DND-41 (cell line): ENCODE results near the gene NELFA.

Experiments used
- EZH2 ChIP-seq: IDR thresholded peaks from 3 replicates; pipeline ENCODE4 v1.6.1; 2012; ENCODE audit warnings: borderline replicate concordance, low read depth, mild to moderate bottlenecking, moderate library complexity, low read length, inconsistent platforms; ENCODE audit not compliant: severe bottlenecking
- TF ChIP-seq, protein P1 (sequence below): IDR thresholded peaks from 2 replicates; pipeline ENCODE4 v1.5.1; 2012; ENCODE audit warnings: borderline replicate concordance, low read length, moderate library complexity, mild to moderate bottlenecking; ENCODE audit not compliant: poor library complexity, severe bottlenecking; ENCODE audit errors: extremely low read depth

DNA sequence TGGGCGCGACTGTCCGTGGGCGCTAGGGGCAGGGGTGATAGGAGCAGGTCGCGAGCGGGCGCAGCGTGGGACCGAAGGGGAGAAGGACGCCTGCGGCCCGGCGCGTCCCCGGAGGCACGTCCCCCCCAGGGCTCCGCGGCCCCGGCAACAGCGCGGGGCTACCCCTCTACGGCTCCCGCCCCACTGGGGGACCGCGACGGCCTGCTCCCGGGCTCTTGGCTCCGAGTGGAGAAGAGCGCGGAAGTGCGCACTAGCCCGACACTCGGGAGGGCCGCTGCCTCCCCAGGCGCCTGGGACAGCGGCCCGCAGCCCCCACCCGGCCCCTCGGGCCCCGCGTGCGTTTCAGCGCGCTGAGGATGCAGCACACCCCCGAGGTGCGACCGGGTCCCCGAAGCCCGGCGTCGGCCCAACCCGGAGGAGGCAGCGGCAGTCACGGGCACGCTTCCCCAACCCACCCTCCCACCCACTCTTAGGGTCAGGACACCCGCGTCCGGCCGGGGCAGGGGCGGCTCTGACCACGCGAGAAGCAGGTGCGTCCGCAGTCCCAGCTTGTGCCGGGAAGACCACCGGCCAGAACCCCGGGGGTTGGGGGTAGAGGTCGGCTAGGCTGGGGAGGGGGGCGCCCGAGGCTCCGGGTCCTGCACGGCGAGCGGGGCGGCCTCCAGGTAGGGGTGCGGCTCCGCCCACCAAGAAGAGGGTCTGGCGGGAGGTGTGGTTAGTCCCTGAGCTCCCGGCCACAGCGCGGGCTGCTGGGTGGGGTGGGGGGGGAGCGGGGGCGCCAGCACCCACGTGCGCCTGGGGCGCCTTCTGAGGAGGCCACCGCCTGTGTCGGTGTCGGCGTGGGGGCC lies 31.8 kb upstream of the NELFA start:
- TF ChIP-seq, protein P1, sequence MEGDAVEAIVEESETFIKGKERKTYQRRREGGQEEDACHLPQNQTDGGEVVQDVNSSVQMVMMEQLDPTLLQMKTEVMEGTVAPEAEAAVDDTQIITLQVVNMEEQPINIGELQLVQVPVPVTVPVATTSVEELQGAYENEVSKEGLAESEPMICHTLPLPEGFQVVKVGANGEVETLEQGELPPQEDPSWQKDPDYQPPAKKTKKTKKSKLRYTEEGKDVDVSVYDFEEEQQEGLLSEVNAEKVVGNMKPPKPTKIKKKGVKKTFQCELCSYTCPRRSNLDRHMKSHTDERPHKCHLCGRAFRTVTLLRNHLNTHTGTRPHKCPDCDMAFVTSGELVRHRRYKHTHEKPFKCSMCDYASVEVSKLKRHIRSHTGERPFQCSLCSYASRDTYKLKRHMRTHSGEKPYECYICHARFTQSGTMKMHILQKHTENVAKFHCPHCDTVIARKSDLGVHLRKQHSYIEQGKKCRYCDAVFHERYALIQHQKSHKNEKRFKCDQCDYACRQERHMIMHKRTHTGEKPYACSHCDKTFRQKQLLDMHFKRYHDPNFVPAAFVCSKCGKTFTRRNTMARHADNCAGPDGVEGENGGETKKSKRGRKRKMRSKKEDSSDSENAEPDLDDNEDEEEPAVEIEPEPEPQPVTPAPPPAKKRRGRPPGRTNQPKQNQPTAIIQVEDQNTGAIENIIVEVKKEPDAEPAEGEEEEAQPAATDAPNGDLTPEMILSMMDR, result no peak
- no peak for TF ChIP-seq EZH2
